Esophagus muscularis mucosa (tissue), 4 donors: Measurements from ENCODE around the gene CD180. TPM values are rescaled to one million over a fixed set of nuclear protein-coding genes. Genes with fewer than 3 reads are reported as not detected.

ENCODE experiments used
- DNase-seq: peaks from one replicate; pipeline ENCODE4 v3.0.0-alpha.2; 2017; ENCODE audit errors: extremely low spot score
- H3K27ac ChIP-seq, 4 donors: fragments of 200-600 bp; sonication (generic); replicated peaks in 1 of 4; 1 replicate in 3 of 4; 2 replicates in 1 of 4; pipeline ENCODE4 v1.5.1; 2016 to 2019; ENCODE audit warnings: mild to moderate bottlenecking in 1 of 4
- H3K27me3 ChIP-seq, 4 donors: fragments of 200-600 bp; sonication (generic); one replicate each; pipeline versions ENCODE4 v1.5.1 to v1.6.0; 2016 to 2019
- H3K36me3 ChIP-seq, 4 donors: fragments of 200-600 bp; sonication (generic); one replicate each; pipeline ENCODE4 v1.5.1; 2016 to 2019
- H3K4me1 ChIP-seq, 4 donors: fragments of 200-600 bp; sonication (generic); one replicate each; pipeline ENCODE4 v1.5.1; 2016 to 2019
- H3K4me3 ChIP-seq, 4 donors: fragments of 200-600 bp; sonication (generic); 1 replicate in 2 of 4; 2 replicates in 2 of 4; pipeline ENCODE4 v1.5.1; 2016 to 2019; ENCODE audit warnings: mild to moderate bottlenecking in 4 of 4, moderate library complexity in 1 of 4
- H3K9me3 ChIP-seq, 4 donors: fragments of 200-600 bp; sonication (generic); 1 replicate in 3 of 4; 2 replicates in 1 of 4; pipeline ENCODE4 v1.5.1; 2016 to 2019
- CTCF ChIP-seq, 3 experiments: fragments of 200-600 bp in 2 of 3; fragments of 450-650 bp in 1 of 3; sonication (generic) in 2 of 3; IDR thresholded peaks; one replicate each; pipeline ENCODE4 v1.5.1; 2017 to 2019; ENCODE audit warnings: antibody characterized with exemption in 3 of 3, mild to moderate bottlenecking in 2 of 3, moderate library complexity in 1 of 3
- EP300 ChIP-seq: sonication (generic); formaldehyde crosslinking; IDR thresholded peaks from one replicate; pipeline ENCODE4 v1.6.1; 2017; ENCODE audit warnings: antibody characterized with exemption
- POLR2A ChIP-seq: fragments of 450-650 bp; IDR thresholded peaks from one replicate; pipeline ENCODE4 v1.6.1; 2017; ENCODE audit warnings: antibody characterized with exemption, moderate library complexity, mild to moderate bottlenecking, low read depth
- POLR2AphosphoS5 ChIP-seq, 2 donors: sonication (generic); formaldehyde crosslinking; IDR thresholded peaks; one replicate each; pipeline ENCODE4 v1.6.1; 2017; ENCODE audit warnings: antibody characterized with exemption in 2 of 2
- WGBS: methylation state at CpG from one replicate; pipeline ENCODE4 v1.1.5; 2018; 5-methylcytosine and 5-hydroxymethylcytosine counted together
- intact Hi-C: fragments of 100-400 bp; cut with DNase I; formaldehyde crosslinking; loops from one replicate; pipeline ENCODE4 v1.15.1; 2023
- total RNA-seq, 4 donors: library from RNA; depleted of rRNA; stranded (reverse); fragments of >200 nt; gene quantifications; one replicate each; pipeline versions ENCODE4 v1.1.0 to v1.2.1, GENCODE V29; 2016

The CD180 gene
- total RNA-seq, 4 donors from 2014 or later, result 0.42 to 1.8 (median 0.67) TPM

DNA sequence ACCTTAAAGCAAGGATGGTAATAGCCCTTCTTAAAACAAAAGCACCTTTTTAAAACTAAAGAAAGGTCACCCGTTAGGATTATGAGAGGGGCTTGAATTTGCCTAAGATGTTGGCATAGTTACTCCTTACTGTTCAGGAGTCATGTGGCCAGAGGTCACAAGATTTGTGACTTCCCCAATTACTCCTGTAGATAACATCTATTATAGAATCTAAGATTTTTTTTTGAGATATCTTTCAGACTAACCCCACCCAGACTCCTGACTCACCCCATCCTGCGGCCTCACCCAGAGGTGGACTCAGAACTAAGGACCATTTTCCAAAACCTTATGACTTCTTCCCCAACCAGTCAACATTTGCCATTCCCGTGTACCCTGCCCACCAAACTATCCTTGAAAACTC, 2.4 kb downstream of the CD180 start:
- 79% methylated on average over 3 of the region's 3 CpGs for WGBS
- H3K4me1 ChIP-seq, result peaks cover 0 to 23% (median 18%) of the 10 kb centered on the region in 4 donors
- DNase-seq, result no peak
- H3K4me3 ChIP-seq, result no peak overlapping the region
- H3K9me3 ChIP-seq, result no peaks in the 10 kb centered on the region
- H3K27ac ChIP-seq, result peak overlapping the region in 1 of 4 donors; percentile 44
- TF ChIP-seq POLR2A (no peak), CTCF (IDR thresholded peaks at IDR 0.05) (no peak), POLR2AphosphoS5 (IDR thresholded peaks at IDR 0.05) (no peak)
- intact Hi-C loops, result no loop called here
- H3K27me3 ChIP-seq, result no peaks in the 10 kb centered on the region
- no peaks in the 10 kb centered on the region for H3K36me3 ChIP-seq

DNA sequence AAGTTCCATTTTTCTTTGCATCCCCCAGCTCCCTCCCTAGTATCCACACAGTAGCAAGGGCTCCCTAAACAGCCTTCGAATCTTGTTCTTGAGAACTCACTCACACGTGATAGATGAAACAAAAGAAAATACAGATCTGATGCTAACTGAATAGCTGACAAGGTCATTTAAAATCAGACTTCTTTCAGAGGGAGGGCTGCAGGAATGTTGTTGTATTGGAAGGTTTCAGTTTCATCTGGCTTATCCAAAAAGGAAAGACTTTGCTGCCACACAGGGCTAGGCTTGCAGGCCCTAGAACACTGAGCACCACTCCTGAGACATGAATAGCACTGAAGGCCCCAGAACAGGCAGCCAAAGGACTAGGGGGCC, 3.2 kb downstream of the CD180 start:
- peaks cover 0 to 23% (median 18%) of the 10 kb centered on the region in 4 donors for H3K4me1 ChIP-seq
- no peaks in the 10 kb centered on the region for H3K9me3 ChIP-seq
- DNase-seq, result no peak
- H3K27me3 ChIP-seq, result no peaks in the 10 kb centered on the region
- no peak for TF ChIP-seq POLR2AphosphoS5 (IDR thresholded peaks at IDR 0.05)
- no peak for TF ChIP-seq CTCF (IDR thresholded peaks at IDR 0.05)
- TF ChIP-seq POLR2A, result no peak
- TF ChIP-seq EP300, result no peak
- no peak overlapping the region for H3K4me3 ChIP-seq
- WGBS, result 18% methylated on average over 2 of the region's 2 CpGs
- intact Hi-C loops, result no loop called here
- peak overlapping the region in 3 of 4 donors; percentile 11 to 44 (median 17) for H3K27ac ChIP-seq
- H3K36me3 ChIP-seq, result no peaks in the 10 kb centered on the region

- intact Hi-C loops, result no loop called here
- no peaks in the 10 kb centered on the region for H3K36me3 ChIP-seq
- H3K27me3 ChIP-seq, result no peaks in the 10 kb centered on the region
- 58% methylated on average over 9 of the region's 9 CpGs for WGBS
- TF ChIP-seq CTCF (IDR thresholded peaks at IDR 0.05) (no peak), POLR2AphosphoS5 (IDR thresholded peaks at IDR 0.05) (no peak), POLR2A (no peak), EP300 (no peak)
- peak overlapping the region in 3 of 4 donors; percentile 11 to 44 (median 17) for H3K27ac ChIP-seq
- H3K4me3 ChIP-seq, result no peak overlapping the region
- peaks cover 0 to 23% (median 18%) of the 10 kb centered on the region in 4 donors for H3K4me1 ChIP-seq
- H3K9me3 ChIP-seq, result no peaks in the 10 kb centered on the region
- no peak for DNase-seq
These were observed 3.7 kb downstream of the CD180 start for GRCh38 chr5:67192719-67193438.

GRCh38 chr5:67190861-67191260, 5.7 kb downstream of the CD180 start:
- Histone ChIP-seq H3K27ac (no peak overlapping the region), H3K4me1 (peaks cover 0 to 14% (median 13%) of the 10 kb centered on the region in 4 donors), H3K9me3 (no peaks in the 10 kb centered on the region), H3K36me3 (no peaks in the 10 kb centered on the region), H3K4me3 (no peak overlapping the region), H3K27me3 (no peaks in the 10 kb centered on the region)
- intact Hi-C loops, result no loop called here
- TF ChIP-seq CTCF (IDR thresholded peaks at IDR 0.05) (no peak), POLR2A (no peak), EP300 (no peak), POLR2AphosphoS5 (IDR thresholded peaks at IDR 0.05) (no peak)
- WGBS, result 66% methylated on average over 5 of the region's 5 CpGs
- no peak for DNase-seq

- no peaks in the 10 kb centered on the region for H3K9me3 ChIP-seq
- WGBS, result 89% methylated on average over 4 of the region's 4 CpGs
- no peak for TF ChIP-seq EP300
- TF ChIP-seq POLR2AphosphoS5 (IDR thresholded peaks at IDR 0.05), result no peak
- no peak for TF ChIP-seq POLR2A
- TF ChIP-seq CTCF (IDR thresholded peaks at IDR 0.05), result no peak
These were observed 6.2 kb downstream of the CD180 start for GRCh38 chr5:67190410-67190809.

More at GRCh38 chr5:67190410-67190809, 6.2 kb downstream of the CD180 start:
- H3K27me3 ChIP-seq, result no peaks in the 10 kb centered on the region
- no peak for DNase-seq
- H3K4me3 ChIP-seq, result no peak overlapping the region
- intact Hi-C loops, result no loop called here
- H3K4me1 ChIP-seq, result peaks cover 0 to 14% (median 13%) of the 10 kb centered on the region in 4 donors
- H3K27ac ChIP-seq, result no peak overlapping the region
- no peaks in the 10 kb centered on the region for H3K36me3 ChIP-seq
